Activated naive CD8-positive, alpha-beta T cell treated with anti-CD3 and anti-CD28 coated beads for 36 hours (primary cell): ENCODE results near the gene PAX2. TPM values are rescaled to one million over a fixed set of nuclear protein-coding genes. Genes with fewer than 3 reads are reported as not detected.

Experiments
- DNase-seq: peaks from one replicate; pipeline ENCODE4 v3.0.0; 2021
- H3K27ac Mint-ChIP-seq: one replicate; pipeline ENCODE4 v1.8.0; 2022; ENCODE audit warnings: mild to moderate bottlenecking, moderate library complexity, mixed read lengths
- H3K27me3 Mint-ChIP-seq: one replicate; pipeline ENCODE4 v1.8.0; 2022; ENCODE audit warnings: mild to moderate bottlenecking, mixed read lengths
- H3K36me3 Mint-ChIP-seq: one replicate; pipeline ENCODE4 v1.8.0; 2021; ENCODE audit warnings: mild to moderate bottlenecking, mixed read lengths
- H3K4me1 Mint-ChIP-seq: one replicate; pipeline ENCODE4 v1.8.0; 2021; ENCODE audit warnings: mixed read lengths
- H3K4me3 Mint-ChIP-seq: one replicate; pipeline ENCODE4 v1.8.0; 2022; ENCODE audit warnings: mild to moderate bottlenecking, moderate library complexity, mixed read lengths
- H3K9me3 Mint-ChIP-seq: one replicate; pipeline ENCODE4 v1.8.0; 2022; ENCODE audit warnings: mixed read lengths
- total RNA-seq, 2 experiments: library from RNA; stranded (reverse); gene quantifications; one replicate each; pipeline ENCODE4 v1.2.3, GENCODE V29; 2021

PAX2 gene
- total RNA-seq, 2 experiments from 2014 or later, result not detected

DNA sequence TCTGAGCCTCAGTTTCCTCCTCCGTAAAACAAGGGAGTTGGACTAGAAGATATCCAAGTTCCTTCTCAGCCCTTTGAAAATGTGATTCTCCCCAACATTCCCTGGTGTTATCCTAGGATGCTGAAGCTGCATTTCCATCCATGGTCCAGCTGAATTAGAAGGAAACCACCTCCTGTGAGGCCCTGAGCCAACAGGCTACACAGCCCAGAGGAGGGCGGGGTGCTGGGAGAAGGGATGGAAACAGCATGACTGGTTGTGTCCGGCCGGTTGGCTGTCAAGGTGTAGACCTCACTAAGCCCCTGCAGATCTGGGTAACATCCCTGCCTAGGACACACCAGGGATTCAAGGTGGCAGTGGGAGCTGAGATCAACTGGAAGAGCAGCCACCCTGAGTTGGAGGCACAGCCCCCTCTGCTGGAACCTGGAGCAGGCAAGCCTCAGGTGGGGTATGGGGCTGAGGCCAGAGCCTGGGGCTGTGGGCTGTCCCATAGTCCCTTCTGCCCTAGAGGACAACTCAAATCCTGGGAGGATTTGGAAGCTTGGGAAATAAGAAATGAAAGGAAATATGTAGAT, 72.0 kb downstream of the PAX2 start:
- H3K9me3 Mint-ChIP-seq, result no peaks in the 10 kb centered on the region
- DNase-seq, result no peak
- no peak overlapping the region for H3K4me3 Mint-ChIP-seq
- no peaks in the 10 kb centered on the region for H3K4me1 Mint-ChIP-seq
- H3K27ac Mint-ChIP-seq, result no peak overlapping the region
- peaks cover 48% of the 10 kb centered on the region for H3K27me3 Mint-ChIP-seq
- no peaks in the 10 kb centered on the region for H3K36me3 Mint-ChIP-seq

DNA sequence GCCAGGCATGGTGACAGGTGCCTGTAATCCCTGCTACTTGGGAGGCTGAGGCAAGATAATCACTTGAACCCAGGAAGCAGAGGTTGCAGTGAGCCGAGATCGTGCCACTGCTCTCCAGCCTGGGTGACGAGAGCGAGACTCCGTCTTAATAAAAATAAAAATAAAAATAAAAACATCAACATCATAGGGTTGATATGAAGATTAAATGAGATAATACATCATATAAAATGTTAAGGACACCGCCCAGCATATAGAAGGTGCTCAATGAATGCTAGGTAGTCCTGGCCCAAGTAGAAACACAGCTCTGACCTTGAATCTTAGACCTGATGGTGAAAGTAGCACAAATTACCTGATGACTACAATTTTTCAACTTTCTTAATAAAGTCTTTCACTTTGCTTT, 74.0 kb downstream of the PAX2 start:
- no peaks in the 10 kb centered on the region for H3K4me1 Mint-ChIP-seq
- H3K4me3 Mint-ChIP-seq, result no peak overlapping the region
- H3K9me3 Mint-ChIP-seq, result no peaks in the 10 kb centered on the region
- H3K36me3 Mint-ChIP-seq, result no peaks in the 10 kb centered on the region
- H3K27me3 Mint-ChIP-seq, result peaks cover 52% of the 10 kb centered on the region
- no peak for DNase-seq
- no peak overlapping the region for H3K27ac Mint-ChIP-seq

DNA sequence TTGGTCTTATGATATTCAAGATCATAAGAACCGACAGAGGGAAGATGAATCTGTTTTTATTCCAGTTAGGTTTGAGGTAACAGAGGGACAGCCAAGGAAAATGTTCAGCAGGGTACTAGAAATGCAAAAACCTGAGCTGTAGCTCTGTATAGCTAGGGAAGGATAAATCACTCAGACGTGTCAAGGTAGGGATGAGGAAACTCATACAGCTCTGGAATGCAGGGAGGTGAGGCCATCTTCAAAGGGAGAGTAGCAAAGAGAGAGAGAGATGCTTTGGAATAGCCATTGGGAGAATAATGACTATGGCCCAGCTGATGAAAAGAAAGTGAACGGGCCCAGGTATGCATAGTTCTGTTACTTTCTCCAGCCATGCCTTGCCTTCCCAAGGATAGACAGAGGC, 77.8 kb downstream of the PAX2 start:
- Mint-ChIP-seq H3K4me3 (no peak overlapping the region), H3K4me1 (peaks cover 2% of the 10 kb centered on the region), H3K9me3 (no peaks in the 10 kb centered on the region), H3K27ac (no peak overlapping the region), H3K27me3 (peaks cover 70% of the 10 kb centered on the region), H3K36me3 (no peaks in the 10 kb centered on the region)
- no peak for DNase-seq

DNA sequence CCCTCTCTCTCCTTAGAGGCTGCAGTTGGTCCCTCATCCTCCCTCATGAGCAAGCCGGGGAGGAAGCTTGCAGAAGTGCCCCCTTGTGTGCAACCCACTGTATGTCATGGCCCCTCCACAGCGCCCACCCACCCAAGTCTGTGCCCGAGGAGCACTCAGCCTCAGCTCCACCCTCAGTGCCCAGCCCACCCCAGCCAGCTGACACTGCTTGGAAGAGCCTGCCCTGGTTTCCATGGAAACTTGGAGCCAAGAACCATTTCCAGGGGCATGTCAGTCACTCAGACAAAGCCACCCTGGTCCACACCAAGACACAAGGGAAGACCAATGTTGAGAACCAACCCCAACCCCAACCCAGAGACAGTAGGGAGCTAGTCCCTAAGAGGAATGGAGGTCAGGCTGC, 79.5 kb downstream of the PAX2 start:
- H3K36me3 Mint-ChIP-seq, result no peaks in the 10 kb centered on the region
- H3K9me3 Mint-ChIP-seq, result no peaks in the 10 kb centered on the region
- no peak overlapping the region for H3K27ac Mint-ChIP-seq
- DNase-seq, result no peak
- no peak overlapping the region for H3K4me3 Mint-ChIP-seq
- peaks cover 76% of the 10 kb centered on the region for H3K27me3 Mint-ChIP-seq
- peaks cover 13% of the 10 kb centered on the region for H3K4me1 Mint-ChIP-seq

DNA sequence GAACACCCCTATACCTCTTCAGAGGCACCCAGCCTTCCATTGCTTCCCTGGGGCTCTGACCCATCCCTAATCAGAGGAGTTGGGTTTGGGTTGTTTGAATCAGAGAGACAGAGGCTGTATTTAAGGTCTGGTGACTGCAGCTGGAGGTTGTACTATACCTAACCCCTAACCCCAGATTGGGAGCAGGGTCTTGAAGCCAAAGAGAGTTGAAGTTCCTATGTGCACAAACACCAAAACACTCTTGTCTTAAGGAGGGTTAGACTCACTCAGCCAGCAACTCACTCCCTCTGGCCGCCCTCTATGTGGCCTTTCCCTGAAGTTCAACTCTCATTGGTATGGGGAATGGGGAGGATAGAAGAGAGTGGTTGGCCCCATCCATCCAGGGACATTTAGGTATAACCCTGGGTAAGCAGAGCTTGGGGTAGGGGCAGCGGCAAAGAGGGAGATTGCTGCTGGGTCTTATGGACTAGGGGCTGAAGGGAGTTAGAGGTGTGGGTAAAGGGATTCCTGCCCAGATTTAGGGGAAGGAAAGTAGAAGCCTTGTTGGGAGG, 80.0 kb downstream of the PAX2 start:
- Mint-ChIP-seq H3K4me3 (no peak overlapping the region), H3K27ac (no peak overlapping the region), H3K4me1 (peaks cover 17% of the 10 kb centered on the region), H3K9me3 (no peaks in the 10 kb centered on the region), H3K27me3 (peaks cover 81% of the 10 kb centered on the region), H3K36me3 (no peaks in the 10 kb centered on the region)
- DNase-seq, result no peak

DNA sequence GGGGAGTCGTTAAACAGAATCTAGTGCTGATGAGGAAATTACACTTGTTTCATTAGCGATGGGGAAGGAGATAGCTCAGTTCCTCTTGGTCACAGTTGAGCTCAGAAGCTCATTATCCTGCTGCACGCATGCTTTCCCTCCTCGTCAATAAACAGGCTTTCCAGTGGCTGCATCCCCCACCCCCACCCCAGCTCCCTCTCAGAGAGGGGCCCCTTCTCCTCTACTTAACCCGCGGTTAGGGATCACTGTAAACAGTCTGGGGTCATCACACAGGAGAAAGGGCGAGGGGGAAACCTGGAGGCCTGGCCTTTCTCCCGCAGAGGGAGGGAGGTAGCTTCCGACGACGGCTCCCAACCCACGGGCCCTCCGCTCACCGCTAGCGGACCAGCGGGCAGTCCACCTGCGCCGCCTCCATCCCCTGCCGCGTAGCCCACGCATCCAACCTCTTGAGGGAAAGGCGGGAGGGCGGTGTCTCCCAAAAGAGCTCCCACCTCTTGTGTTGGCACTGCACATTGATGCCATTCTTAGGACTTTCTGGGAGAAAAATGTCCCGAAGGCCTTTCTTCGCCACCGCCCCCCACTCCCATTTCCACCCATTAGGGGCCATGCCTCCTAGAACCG, 80.8 kb downstream of the PAX2 start:
- Mint-ChIP-seq H3K9me3 (no peaks in the 10 kb centered on the region), H3K27ac (no peak overlapping the region), H3K27me3 (peaks cover 84% of the 10 kb centered on the region), H3K36me3 (no peaks in the 10 kb centered on the region), H3K4me1 (peaks cover 22% of the 10 kb centered on the region), H3K4me3 (no peak overlapping the region)
- DNase-seq, result no peak

DNA sequence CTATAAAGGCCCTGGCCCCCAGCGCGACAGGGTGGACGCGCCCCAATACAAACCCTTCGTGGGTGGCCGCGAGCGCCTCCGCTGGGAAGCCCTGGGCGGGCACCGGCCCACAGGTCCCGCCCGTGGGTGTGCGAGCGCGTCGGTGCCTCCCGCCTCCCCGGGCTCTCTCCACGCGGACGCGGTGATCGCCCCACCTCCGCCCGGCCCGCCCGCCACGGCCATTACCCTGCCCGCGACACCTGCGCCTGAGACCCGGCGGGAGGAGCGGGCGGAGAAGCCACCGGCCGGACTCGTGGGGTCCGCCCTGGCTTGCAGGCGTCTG, 81.2 kb downstream of the PAX2 start:
- DNase-seq, result no peak
- H3K27me3 Mint-ChIP-seq, result peaks cover 85% of the 10 kb centered on the region
- H3K9me3 Mint-ChIP-seq, result no peaks in the 10 kb centered on the region
- no peaks in the 10 kb centered on the region for H3K36me3 Mint-ChIP-seq
- peaks cover 22% of the 10 kb centered on the region for H3K4me1 Mint-ChIP-seq
- no peak overlapping the region for H3K27ac Mint-ChIP-seq
- no peak overlapping the region for H3K4me3 Mint-ChIP-seq

DNA sequence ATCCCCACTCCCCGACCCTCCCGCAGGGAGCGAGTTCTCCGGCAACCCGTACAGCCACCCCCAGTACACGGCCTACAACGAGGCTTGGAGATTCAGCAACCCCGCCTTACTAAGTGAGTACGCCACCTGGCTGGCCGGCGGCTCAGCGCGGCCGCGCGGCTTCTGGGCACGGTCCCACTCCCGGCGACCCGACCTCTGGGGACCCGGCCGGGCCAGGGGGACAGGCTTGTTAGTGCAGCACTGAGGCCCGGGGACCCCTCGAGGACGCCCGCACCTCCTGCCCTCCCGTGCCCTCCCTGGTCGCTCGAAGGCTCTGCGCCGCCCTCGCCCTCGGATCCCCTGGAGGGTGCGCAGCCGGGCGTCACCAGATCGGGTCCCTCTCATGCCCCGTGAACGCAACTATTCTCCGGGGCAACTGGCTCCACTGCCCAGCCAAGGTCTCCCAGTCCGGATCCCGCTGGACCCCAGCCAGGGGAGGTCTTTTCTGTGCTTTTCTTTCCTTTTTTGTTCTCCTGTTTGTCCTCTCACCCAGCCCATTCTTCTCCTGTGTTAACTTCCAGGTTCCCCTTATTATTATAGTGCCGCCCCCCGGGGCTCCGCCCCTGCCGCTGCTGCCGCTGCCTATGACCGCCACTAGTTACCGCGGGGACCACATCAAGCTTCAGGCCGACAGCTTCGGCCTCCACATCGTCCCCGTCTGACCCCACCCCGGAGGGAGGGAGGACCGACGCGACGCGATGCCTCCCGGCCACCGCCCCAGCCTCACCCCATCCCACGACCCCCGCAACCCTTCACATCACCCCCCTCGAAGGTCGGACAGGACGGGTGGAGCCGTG, 81.8 kb downstream of the PAX2 start:
- Mint-ChIP-seq H3K4me1 (peaks cover 22% of the 10 kb centered on the region), H3K27ac (no peak overlapping the region), H3K9me3 (no peaks in the 10 kb centered on the region), H3K27me3 (peaks cover 88% of the 10 kb centered on the region), H3K36me3 (no peaks in the 10 kb centered on the region), H3K4me3 (peak overlapping the region; percentile 76)
- DNase-seq, result peak; percentile 28

DNA sequence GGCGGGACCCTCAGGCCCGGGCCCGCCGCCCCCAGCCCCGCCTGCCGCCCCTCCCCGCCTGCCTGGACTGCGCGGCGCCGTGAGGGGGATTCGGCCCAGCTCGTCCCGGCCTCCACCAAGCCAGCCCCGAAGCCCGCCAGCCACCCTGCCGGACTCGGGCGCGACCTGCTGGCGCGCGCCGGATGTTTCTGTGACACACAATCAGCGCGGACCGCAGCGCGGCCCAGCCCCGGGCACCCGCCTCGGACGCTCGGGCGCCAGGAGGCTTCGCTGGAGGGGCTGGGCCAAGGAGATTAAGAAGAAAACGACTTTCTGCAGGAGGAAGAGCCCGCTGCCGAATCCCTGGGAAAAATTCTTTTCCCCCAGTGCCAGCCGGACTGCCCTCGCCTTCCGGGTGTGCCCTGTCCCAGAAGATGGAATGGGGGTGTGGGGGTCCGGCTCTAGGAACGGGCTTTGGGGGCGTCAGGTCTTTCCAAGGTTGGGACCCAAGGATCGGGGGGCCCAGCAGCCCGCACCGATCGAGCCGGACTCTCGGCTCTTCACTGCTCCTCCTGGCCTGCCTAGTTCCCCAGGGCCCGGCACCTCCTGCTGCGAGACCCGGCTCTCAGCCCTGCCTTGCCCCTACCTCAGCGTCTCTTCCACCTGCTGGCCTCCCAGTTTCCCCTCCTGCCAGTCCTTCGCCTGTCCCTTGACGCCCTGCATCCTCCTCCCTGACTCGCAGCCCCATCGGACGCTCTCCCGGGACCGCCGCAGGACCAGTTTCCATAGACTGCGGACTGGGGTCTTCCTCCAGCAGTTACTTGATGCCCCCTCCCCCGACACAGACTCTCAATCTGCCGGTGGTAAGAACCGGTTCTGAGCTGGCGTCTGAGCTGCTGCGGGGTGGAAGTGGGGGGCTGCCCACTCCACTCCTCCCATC, 82.7 kb downstream of the PAX2 start:
- Mint-ChIP-seq H3K27me3 (peaks cover 88% of the 10 kb centered on the region), H3K9me3 (no peaks in the 10 kb centered on the region), H3K27ac (no peak overlapping the region), H3K4me3 (peak overlapping the region; percentile 76), H3K36me3 (no peaks in the 10 kb centered on the region), H3K4me1 (peaks cover 22% of the 10 kb centered on the region)
- DNase-seq, result peak; percentile 48

DNA sequence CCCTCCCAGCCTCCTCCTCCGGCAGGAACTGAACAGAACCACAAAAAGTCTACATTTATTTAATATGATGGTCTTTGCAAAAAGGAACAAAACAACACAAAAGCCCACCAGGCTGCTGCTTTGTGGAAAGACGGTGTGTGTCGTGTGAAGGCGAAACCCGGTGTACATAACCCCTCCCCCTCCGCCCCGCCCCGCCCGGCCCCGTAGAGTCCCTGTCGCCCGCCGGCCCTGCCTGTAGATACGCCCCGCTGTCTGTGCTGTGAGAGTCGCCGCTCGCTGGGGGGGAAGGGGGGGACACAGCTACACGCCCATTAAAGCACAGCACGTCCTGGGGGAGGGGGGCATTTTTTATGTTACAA, 83.3 kb downstream of the PAX2 start:
- H3K36me3 Mint-ChIP-seq, result no peaks in the 10 kb centered on the region
- no peak overlapping the region for H3K27ac Mint-ChIP-seq
- peaks cover 22% of the 10 kb centered on the region for H3K4me1 Mint-ChIP-seq
- peak; percentile 35 for DNase-seq
- peak overlapping the region; percentile 76 for H3K4me3 Mint-ChIP-seq
- no peaks in the 10 kb centered on the region for H3K9me3 Mint-ChIP-seq
- peaks cover 88% of the 10 kb centered on the region for H3K27me3 Mint-ChIP-seq

DNA sequence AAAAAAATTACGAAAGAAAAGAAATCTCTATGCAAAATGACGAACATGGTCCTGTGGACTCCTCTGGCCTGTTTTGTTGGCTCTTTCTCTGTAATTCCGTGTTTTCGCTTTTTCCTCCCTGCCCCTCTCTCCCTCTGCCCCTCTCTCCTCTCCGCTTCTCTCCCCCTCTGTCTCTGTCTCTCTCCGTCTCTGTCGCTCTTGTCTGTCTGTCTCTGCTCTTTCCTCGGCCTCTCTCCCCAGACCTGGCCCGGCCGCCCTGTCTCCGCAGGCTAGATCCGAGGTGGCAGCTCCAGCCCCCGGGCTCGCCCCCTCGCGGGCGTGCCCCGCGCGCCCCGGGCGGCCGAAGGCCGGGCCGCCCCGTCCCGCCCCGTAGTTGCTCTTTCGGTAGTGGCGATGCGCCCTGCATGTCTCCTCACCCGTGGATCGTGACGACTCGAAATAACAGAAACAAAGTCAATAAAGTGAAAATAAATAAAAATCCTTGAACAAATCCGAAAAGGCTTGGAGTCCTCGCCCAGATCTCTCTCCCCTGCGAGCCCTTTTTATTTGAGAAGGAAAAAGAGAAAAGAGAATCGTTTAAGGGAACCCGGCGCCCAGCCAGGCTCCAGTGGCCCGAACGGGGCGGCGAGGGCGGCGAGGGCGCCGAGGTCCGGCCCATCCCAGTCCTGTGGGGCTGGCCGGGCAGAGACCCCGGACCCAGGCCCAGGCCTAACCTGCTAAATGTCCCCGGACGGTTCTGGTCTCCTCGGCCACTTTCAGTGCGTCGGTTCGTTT, 83.9 kb downstream of the PAX2 start:
- no peak for DNase-seq
- Mint-ChIP-seq H3K27me3 (peaks cover 89% of the 10 kb centered on the region), H3K9me3 (no peaks in the 10 kb centered on the region), H3K4me3 (peak overlapping the region; percentile 76), H3K27ac (no peak overlapping the region), H3K36me3 (no peaks in the 10 kb centered on the region), H3K4me1 (peaks cover 22% of the 10 kb centered on the region)

DNA sequence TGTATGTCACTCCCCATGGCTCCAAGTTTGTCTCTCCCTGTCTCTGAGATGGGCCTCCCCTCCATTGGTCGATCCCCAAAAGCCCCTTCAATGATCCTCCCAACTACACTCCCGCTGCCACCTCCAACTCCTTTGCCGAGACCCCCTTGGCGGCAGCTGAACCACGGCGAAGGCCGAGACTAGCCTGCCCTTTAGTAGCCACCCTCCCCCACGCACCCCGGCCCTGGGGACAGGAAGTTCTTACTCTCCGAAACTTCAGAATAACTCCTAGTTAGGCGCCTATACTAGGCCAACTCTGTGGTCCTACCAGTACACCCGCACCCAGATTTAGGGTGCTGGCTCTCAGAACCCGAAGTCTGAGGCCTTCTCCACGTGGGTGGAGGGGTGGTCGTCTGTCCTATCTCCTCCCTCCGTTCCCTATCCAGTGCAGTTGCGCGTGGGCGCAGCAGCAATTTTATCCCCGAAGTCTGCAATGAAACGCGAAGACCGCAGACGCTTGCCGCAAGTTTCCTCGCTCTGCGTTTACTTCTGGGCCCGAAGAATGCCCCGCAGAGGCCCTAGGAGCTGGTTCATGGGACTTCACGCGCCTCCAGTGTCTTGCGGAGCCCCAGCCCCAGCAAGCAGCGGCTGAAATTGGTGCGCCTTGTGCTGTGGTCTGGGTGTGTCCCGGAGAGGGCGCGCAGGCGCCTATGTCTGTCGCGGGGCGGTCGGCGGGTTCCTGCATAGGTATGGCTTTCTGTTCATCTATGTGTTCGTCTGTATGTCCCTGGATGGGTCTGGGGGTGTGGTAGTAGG, 84.7 kb downstream of the PAX2 start:
- H3K9me3 Mint-ChIP-seq, result no peaks in the 10 kb centered on the region
- peaks cover 86% of the 10 kb centered on the region for H3K27me3 Mint-ChIP-seq
- peaks cover 22% of the 10 kb centered on the region for H3K4me1 Mint-ChIP-seq
- no peak overlapping the region for H3K27ac Mint-ChIP-seq
- no peak for DNase-seq
- H3K4me3 Mint-ChIP-seq, result peak overlapping the region; percentile 59
- H3K36me3 Mint-ChIP-seq, result no peaks in the 10 kb centered on the region

DNA sequence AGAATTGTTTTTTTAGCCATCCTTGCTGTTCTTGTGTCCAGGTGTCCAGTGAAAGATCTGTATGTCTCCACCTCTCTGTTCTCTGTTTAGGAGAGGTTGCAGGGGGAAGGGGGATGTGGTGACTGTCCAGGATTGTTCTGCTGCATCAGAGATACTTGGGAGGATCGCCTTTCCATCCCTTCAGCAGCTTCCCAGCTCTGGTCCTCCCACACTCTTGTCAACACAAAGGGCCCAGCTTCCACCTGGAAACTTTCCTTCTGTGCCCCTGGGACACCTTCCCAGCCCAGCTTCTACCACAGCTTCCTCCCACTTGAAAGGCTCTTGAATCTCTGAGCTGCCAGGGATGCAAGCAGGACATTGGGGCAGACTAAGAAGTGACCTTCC, 85.3 kb downstream of the PAX2 start:
- H3K27me3 Mint-ChIP-seq, result peaks cover 80% of the 10 kb centered on the region
- H3K4me1 Mint-ChIP-seq, result peaks cover 22% of the 10 kb centered on the region
- no peak overlapping the region for H3K4me3 Mint-ChIP-seq
- no peak for DNase-seq
- no peak overlapping the region for H3K27ac Mint-ChIP-seq
- H3K36me3 Mint-ChIP-seq, result no peaks in the 10 kb centered on the region
- H3K9me3 Mint-ChIP-seq, result no peaks in the 10 kb centered on the region

DNA sequence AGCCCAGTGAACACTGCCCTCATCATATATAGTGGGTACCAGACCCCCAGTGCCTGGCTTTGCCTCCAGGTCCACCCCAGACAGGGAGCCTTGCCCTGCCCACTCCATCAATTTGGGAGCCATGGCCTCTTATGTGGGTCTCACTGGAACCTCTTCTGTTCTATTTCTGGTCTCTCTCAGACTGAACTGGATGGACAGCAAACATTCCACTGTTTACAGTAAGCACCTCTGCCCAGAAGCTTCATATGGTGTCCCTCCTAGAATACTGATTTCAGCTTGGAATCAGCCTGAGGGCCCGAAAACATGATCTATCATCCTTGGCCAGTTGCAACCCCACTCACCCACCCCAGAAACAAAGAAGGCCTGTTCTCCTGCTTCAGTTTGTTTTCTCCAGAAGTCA, 86.4 kb downstream of the PAX2 start:
- peaks cover 22% of the 10 kb centered on the region for H3K4me1 Mint-ChIP-seq
- H3K9me3 Mint-ChIP-seq, result no peaks in the 10 kb centered on the region
- no peak for DNase-seq
- H3K27me3 Mint-ChIP-seq, result peaks cover 73% of the 10 kb centered on the region
- no peak overlapping the region for H3K27ac Mint-ChIP-seq
- no peaks in the 10 kb centered on the region for H3K36me3 Mint-ChIP-seq
- no peak overlapping the region for H3K4me3 Mint-ChIP-seq
